Esophagus squamous epithelium (tissue), 5 donors: ENCODE data around the gene KDSR. TPM values are rescaled to one million over a fixed set of nuclear protein-coding genes. Genes with fewer than 3 reads are reported as not detected.

Source experiments
- DNase-seq: peaks from one replicate; lab custom pipeline; 2025; lab: John Stamatoyannopoulos, UW
- H3K27ac ChIP-seq, 4 donors: fragments of 200-600 bp; sonication (generic); one replicate each; pipeline ENCODE4 v1.5.1; 2016 to 2019; ENCODE audit warnings: mild to moderate bottlenecking in 1 of 4
- H3K27me3 ChIP-seq, 4 donors: fragments of 200-600 bp; sonication (generic); 1 replicate in 3 of 4; 2 replicates in 1 of 4; pipeline versions ENCODE4 v1.5.1 to v1.6.0; 2017 to 2021; ENCODE audit warnings: antibody characterized with exemption in 1 of 4
- H3K36me3 ChIP-seq, 3 donors: fragments of 200-600 bp; sonication (generic); one replicate each; pipeline ENCODE4 v1.5.1; 2016 to 2019
- H3K4me1 ChIP-seq, 3 donors: fragments of 200-600 bp; sonication (generic); one replicate each; pipeline ENCODE4 v1.5.1; 2017 to 2019
- H3K4me3 ChIP-seq, 4 donors: fragments of 200-600 bp; sonication (generic); 1 replicate in 3 of 4; 2 replicates in 1 of 4; pipeline ENCODE4 v1.5.1; 2016 to 2019; ENCODE audit warnings: mild to moderate bottlenecking in 2 of 4, moderate library complexity in 1 of 4
- H3K9me3 ChIP-seq, 3 donors: fragments of 200-600 bp; sonication (generic); one replicate each; pipeline ENCODE4 v1.5.1; 2016 to 2019
- POLR2A ChIP-seq, 4 donors: fragments of 450-650 bp; IDR thresholded peaks; one replicate each; pipeline ENCODE4 v1.6.1; 2017; ENCODE audit warnings: antibody characterized with exemption in 4 of 4, mild to moderate bottlenecking in 4 of 4, moderate library complexity in 3 of 4
- WGBS, 2 donors: methylation state at CpG; one replicate each; pipeline ENCODE4 v1.1.5; 2018; 5-methylcytosine and 5-hydroxymethylcytosine counted together
- intact Hi-C: fragments of 100-400 bp; cut with DNase I; formaldehyde crosslinking; loops from one replicate; pipeline ENCODE4 v1.15.0; 2022
- total RNA-seq, 4 donors: library from RNA; depleted of rRNA; stranded (reverse); fragments of >200 nt; gene quantifications; one replicate each; pipeline ENCODE4 v1.1.0, GENCODE V29; 2016
- TF ChIP-seq, protein P1 (sequence below), 6 experiments: fragments of 450-650 bp in 4 of 6; fragments of 200-600 bp in 2 of 6; sonication (generic) in 2 of 6; IDR thresholded peaks; one replicate each; pipeline ENCODE4 v1.5.1; 2016 to 2019; ENCODE audit warnings: antibody characterized with exemption in 6 of 6, mild to moderate bottlenecking in 4 of 6, moderate library complexity in 4 of 6
- donor health status: DM: yes; HTN: yes; CAD: no.

The KDSR gene
- total RNA-seq, 4 donors from 2014 or later: 20.8 to 42.3 (median 23.0) TPM

DNA sequence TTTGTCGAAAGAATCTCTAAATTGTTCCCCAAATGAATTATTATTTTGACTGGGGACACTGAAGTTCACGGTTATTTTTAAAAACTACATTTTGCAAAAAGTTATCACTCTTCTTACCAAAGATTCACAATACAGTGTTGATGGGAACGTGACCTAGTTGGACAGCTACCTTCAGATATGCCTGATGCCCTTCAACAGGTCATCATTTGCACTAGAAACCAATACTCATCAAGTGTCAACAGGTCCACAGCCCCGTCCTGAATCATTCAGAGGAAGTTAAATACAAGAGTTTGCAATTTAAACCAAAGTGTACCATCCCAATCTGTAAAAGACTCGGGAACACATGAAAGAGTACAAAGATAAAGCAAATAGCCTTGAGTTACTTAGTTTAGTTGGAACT lies 75.7 kb downstream of the KDSR start:
- Histone ChIP-seq H3K4me3 (no peak overlapping the region), H3K36me3 (no peaks in the 10 kb centered on the region), H3K27me3 (no peaks in the 10 kb centered on the region), H3K9me3 (no peaks in the 10 kb centered on the region), H3K4me1 (peaks cover 0 to 52% (median 8%) of the 10 kb centered on the region in 3 donors), H3K27ac (no peak overlapping the region)
- intact Hi-C loops: no loop called here
- no peak for TF ChIP-seq POLR2A (IDR thresholded peaks at IDR 0.05)
- TF ChIP-seq, protein P1, sequence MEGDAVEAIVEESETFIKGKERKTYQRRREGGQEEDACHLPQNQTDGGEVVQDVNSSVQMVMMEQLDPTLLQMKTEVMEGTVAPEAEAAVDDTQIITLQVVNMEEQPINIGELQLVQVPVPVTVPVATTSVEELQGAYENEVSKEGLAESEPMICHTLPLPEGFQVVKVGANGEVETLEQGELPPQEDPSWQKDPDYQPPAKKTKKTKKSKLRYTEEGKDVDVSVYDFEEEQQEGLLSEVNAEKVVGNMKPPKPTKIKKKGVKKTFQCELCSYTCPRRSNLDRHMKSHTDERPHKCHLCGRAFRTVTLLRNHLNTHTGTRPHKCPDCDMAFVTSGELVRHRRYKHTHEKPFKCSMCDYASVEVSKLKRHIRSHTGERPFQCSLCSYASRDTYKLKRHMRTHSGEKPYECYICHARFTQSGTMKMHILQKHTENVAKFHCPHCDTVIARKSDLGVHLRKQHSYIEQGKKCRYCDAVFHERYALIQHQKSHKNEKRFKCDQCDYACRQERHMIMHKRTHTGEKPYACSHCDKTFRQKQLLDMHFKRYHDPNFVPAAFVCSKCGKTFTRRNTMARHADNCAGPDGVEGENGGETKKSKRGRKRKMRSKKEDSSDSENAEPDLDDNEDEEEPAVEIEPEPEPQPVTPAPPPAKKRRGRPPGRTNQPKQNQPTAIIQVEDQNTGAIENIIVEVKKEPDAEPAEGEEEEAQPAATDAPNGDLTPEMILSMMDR (IDR thresholded peaks at IDR 0.05): no peak
- no peak for DNase-seq
- 86 to 88% methylated on average over 5 of the region's 5 CpGs for WGBS, 2 donors

DNA sequence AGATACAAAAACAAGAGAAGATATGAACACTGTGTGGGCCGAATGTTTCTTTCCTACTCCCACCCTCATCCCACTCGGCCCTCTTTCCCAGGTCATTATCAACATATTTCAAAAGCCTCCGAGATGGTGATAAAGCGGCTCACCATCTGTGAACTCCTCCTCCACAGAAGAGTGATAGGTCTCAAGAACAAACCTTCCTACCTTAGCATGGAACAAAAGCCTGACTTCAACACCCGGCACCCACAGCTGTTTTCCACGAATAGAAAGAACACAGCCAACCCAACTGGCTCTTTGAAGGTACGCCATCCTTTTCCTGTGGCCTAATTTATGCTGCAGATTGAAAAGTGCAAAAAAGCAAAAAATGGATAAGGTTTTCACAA lies 76.2 kb downstream of the KDSR start:
- DNase-seq: no peak
- no peak overlapping the region for H3K27ac ChIP-seq
- peaks cover 0 to 54% (median 8%) of the 10 kb centered on the region in 3 donors for H3K4me1 ChIP-seq
- no peaks in the 10 kb centered on the region for H3K27me3 ChIP-seq
- H3K4me3 ChIP-seq: no peak overlapping the region
- intact Hi-C loops: no loop called here
- no peaks in the 10 kb centered on the region for H3K36me3 ChIP-seq
- WGBS, 2 donors: 87 to 88% methylated on average over 7 of the region's 7 CpGs
- no peak for TF ChIP-seq POLR2A (IDR thresholded peaks at IDR 0.05)
- TF ChIP-seq, protein P1 (IDR thresholded peaks at IDR 0.05): no peak
- H3K9me3 ChIP-seq: no peaks in the 10 kb centered on the region

DNA sequence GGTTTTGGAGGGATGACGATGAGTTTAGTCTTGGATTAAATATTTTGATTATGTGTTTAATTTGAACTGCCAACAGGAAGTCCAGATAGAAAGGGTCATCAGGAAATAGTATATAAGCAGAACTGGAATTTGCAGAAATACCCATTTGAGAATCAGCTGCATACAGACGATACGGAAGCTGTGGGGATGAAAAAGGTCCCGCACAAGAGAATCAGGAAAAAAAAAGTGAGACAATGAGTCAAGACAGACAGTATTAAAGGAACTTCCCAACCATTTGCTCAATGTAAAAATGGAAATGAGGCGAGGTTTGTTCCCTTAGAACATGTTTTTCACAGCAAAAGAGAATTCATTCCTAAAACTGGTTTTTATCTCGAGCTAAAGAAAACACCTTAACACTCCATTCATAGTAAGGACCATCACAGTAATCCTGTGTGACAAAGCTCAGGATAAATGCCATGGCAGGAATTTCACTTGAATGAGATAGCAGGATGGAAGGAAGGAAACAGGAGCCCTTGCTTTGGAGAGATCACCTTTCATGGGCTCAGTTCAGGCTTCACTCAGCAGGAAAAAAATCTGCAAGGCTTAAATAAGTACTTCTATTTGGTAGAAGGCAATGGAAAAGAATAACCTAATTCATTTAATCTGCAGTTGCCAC lies 76.7 kb downstream of the KDSR start:
- intact Hi-C loops: no loop called here
- Histone ChIP-seq H3K4me3 (no peak overlapping the region), H3K27me3 (no peaks in the 10 kb centered on the region), H3K9me3 (no peaks in the 10 kb centered on the region), H3K36me3 (no peaks in the 10 kb centered on the region), H3K4me1 (peaks cover 0 to 60% (median 8%) of the 10 kb centered on the region in 3 donors), H3K27ac (no peak overlapping the region)
- DNase-seq: no peak
- WGBS, 2 donors: 67 to 79% methylated on average over 6 of the region's 6 CpGs
- TF ChIP-seq, protein P1 (IDR thresholded peaks at IDR 0.05): no peak
- TF ChIP-seq POLR2A (IDR thresholded peaks at IDR 0.05): no peak

DNA sequence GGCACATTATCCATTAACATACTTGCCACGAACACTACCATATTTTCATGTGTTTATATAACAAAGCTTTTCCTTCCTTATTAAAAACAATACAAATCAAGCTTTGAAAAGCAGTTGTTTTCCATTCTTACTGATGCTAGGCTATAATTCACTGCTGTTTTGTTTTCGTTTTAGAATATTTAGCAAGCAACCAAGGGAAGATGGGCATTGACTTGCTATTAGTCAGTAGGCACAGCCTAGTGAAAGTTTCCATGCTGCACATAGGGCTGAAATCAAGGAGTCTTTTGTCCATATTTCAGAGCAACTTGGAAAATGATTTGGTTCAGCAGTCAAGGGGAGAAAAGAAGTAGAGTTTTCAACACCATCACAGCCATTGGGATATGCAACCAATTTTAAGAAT lies 78.7 kb downstream of the KDSR start:
- Histone ChIP-seq H3K4me3 (no peak overlapping the region), H3K27me3 (no peaks in the 10 kb centered on the region), H3K36me3 (no peaks in the 10 kb centered on the region), H3K4me1 (peaks cover 0 to 69% (median 14%) of the 10 kb centered on the region in 3 donors), H3K9me3 (no peaks in the 10 kb centered on the region), H3K27ac (peak overlapping the region in 3 of 4 donors; percentile 17 to 72 (median 44))
- no peak for TF ChIP-seq POLR2A (IDR thresholded peaks at IDR 0.05)
- TF ChIP-seq, protein P1 (IDR thresholded peaks at IDR 0.05): no peak
- WGBS, 2 donors: 45 to 64% methylated on average over 2 of the region's 2 CpGs
- DNase-seq: no peak
- intact Hi-C loops: no loop called here

GRCh38 chr18:63287691-63288220 lies 79.2 kb downstream of the KDSR start:
- TF ChIP-seq, protein P1 (IDR thresholded peaks at IDR 0.05): no peak
- no peak for TF ChIP-seq POLR2A (IDR thresholded peaks at IDR 0.05)
- Histone ChIP-seq H3K27me3 (no peaks in the 10 kb centered on the region), H3K27ac (peak overlapping the region in 3 of 4 donors; percentile 17 to 72 (median 44)), H3K4me3 (no peak overlapping the region), H3K36me3 (no peaks in the 10 kb centered on the region), H3K4me1 (peaks cover 0 to 64% (median 9%) of the 10 kb centered on the region in 3 donors), H3K9me3 (no peaks in the 10 kb centered on the region)
- DNase-seq: no peak
- WGBS, 2 donors: 39 to 65% methylated on average over 1 of the region's 1 CpG
- intact Hi-C loops: no loop called here
